ENCODE data around the gene CRY2.

The CRY2 gene

GRCh38 chr11:45857961-45858474 is 10.7 kb downstream of the CRY2 start:
- DNase-seq (ENCODE audit: low read depth), result no peak
- no peak for TF ChIP-seq CTCF (IDR thresholded peaks at IDR 0.05; ENCODE audit: low read depth, low read length)
- no peak for TF ChIP-seq POLR2A (IDR thresholded peaks at IDR 0.05; ENCODE audit: extremely low read depth, insufficient read length)
- TF ChIP-seq, protein P1, sequence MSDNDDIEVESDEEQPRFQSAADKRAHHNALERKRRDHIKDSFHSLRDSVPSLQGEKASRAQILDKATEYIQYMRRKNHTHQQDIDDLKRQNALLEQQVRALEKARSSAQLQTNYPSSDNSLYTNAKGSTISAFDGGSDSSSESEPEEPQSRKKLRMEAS (IDR thresholded peaks at IDR 0.05; ENCODE audit: low read depth, low read length), result no peak
- TF ChIP-seq MYC (IDR thresholded peaks at IDR 0.05; ENCODE audit: low read depth, low read length), result no peak
- H3K4me3 ChIP-seq (ENCODE audit: low read depth, low read length), result no peak overlapping the region

- TF ChIP-seq, protein P1 (IDR thresholded peaks at IDR 0.05; ENCODE audit: low read depth, low read length), result no peak
- TF ChIP-seq MYC (IDR thresholded peaks at IDR 0.05; ENCODE audit: low read depth, low read length), result no peak
- TF ChIP-seq POLR2A (IDR thresholded peaks at IDR 0.05; ENCODE audit: extremely low read depth, insufficient read length), result no peak
- no peak for TF ChIP-seq CTCF (IDR thresholded peaks at IDR 0.05; ENCODE audit: low read depth, low read length)
- H3K4me3 ChIP-seq (ENCODE audit: low read depth, low read length), result no peak overlapping the region
- DNase-seq (ENCODE audit: low read depth), result no peak
These were observed 11.6 kb downstream of the CRY2 start for GRCh38 chr11:45858751-45859398.

DNA sequence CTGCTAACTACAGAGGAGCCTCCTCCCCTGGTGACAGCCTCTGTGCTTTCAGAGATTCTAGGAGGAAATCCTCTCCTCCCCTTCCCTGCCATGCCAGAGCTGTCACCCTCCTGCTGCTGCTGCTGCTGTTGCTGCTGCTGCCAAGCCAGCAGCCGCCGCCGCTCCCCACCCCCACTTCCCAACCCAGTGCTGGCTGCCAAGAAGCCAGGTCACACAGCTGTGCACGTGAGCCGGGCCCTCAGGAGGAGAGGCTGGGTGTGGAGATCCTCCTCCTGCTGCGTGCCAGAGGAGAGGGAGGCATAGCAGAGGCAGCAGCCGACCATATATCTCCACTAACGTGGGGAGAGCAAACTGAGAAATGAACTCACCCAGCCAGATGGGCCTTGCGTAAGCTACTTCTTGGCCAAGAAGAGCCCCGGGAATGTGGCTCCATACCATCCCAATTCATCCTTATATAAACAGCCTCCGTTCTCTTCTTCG is 12.4 kb downstream of the CRY2 start:
- H3K4me3 ChIP-seq (ENCODE audit: low read depth, low read length), result no peak overlapping the region
- TF ChIP-seq CTCF (IDR thresholded peaks at IDR 0.05; ENCODE audit: low read depth, low read length) (no peak), POLR2A (IDR thresholded peaks at IDR 0.05; ENCODE audit: extremely low read depth, insufficient read length) (no peak), MYC (IDR thresholded peaks at IDR 0.05; ENCODE audit: low read depth, low read length) (no peak)
- TF ChIP-seq, protein P1 (IDR thresholded peaks at IDR 0.05; ENCODE audit: low read depth, low read length), result no peak
- DNase-seq (ENCODE audit: low read depth), result no peak

DNA sequence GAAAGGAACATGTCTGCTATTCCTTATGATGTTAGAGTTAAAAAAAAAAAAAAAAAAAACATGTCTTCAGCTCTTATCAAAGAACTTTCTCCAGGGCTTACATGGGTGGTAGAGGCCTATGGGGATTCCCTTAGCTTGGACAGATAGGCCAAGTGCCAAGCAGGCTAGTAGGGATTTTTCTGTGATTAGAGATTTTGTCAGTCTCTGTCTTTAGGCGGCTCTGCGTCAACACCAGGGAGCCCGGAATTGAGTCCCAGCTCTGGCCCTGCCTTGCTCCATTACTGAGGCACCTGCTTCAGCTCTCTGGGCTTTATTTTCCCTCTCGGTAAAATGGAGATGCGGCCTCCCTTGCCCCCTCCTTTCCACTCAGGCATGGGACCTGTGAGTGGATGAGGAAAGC is 13.1 kb downstream of the CRY2 start:
- TF ChIP-seq, protein P1 (IDR thresholded peaks at IDR 0.05; ENCODE audit: low read depth, low read length), result no peak
- TF ChIP-seq POLR2A (IDR thresholded peaks at IDR 0.05; ENCODE audit: extremely low read depth, insufficient read length) (no peak), CTCF (IDR thresholded peaks at IDR 0.05; ENCODE audit: low read depth, low read length) (no peak), MYC (IDR thresholded peaks at IDR 0.05; ENCODE audit: low read depth, low read length) (no peak)
- no peak overlapping the region for H3K4me3 ChIP-seq (ENCODE audit: low read depth, low read length)
- no peak for DNase-seq (ENCODE audit: low read depth)

GRCh38 chr11:45860764-45861510 is 13.7 kb downstream of the CRY2 start:
- DNase-seq (ENCODE audit: low read depth), result no peak
- H3K4me3 ChIP-seq (ENCODE audit: low read depth, low read length), result no peak overlapping the region
- no peak for TF ChIP-seq MYC (IDR thresholded peaks at IDR 0.05; ENCODE audit: low read depth, low read length)
- TF ChIP-seq POLR2A (IDR thresholded peaks at IDR 0.05; ENCODE audit: extremely low read depth, insufficient read length), result no peak
- TF ChIP-seq, protein P1 (IDR thresholded peaks at IDR 0.05; ENCODE audit: low read depth, low read length), result no peak
- no peak for TF ChIP-seq CTCF (IDR thresholded peaks at IDR 0.05; ENCODE audit: low read depth, low read length)
